ENCODE results near the gene ERMP1.

DNA sequence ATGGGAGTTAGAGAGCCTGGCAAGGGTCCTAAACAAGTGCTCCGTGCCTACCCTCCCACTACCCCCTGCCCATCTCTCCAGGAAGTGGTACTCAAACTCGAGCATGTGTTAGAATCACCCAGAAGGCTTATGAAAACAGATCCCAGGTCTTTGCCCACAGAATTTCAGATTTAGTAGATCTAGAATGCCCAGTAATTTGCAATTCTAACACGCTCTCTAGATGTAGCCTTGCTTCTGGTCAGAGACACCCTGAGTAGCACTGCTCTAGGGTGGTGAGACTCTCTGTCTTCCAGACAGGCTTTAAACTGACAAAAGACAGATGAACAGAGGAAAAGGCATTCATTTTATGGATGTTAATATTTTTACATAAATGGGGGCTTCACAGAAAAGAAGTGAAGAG lies 20.7 kb upstream of the ERMP1 start:
- TF ChIP-seq SMC3 (IDR thresholded peaks at IDR 0.05; ENCODE audit: borderline replicate concordance, low read length) (no peak), TAF1 (IDR thresholded peaks at IDR 0.05; ENCODE audit: borderline replicate concordance, low read depth, low read length) (no peak), HDAC6 (IDR thresholded peaks at IDR 0.05; ENCODE audit: unreplicated experiment) (no peak), CTCF (IDR thresholded peaks at IDR 0.05 in 2 of 3, conservative IDR thresholded peaks at IDR 0.05 in 1 of 3; ENCODE audit: control insufficient read depth in 2 of 3, extremely low read depth in 1 of 3, insufficient read depth in 1 of 3, low read depth in 3 of 3, low read length in 3 of 3) (no peak), ZZZ3 (IDR thresholded peaks at IDR 0.05; ENCODE audit: control insufficient read depth, insufficient read length, low read depth) (no peak), SUZ12 (IDR thresholded peaks at IDR 0.05; ENCODE audit: unreplicated experiment) (no peak), EGR1 (IDR thresholded peaks at IDR 0.05; ENCODE audit: borderline replicate concordance in 1 of 2, low read depth in 2 of 2, low read length in 2 of 2) (no peak), NFIC (IDR thresholded peaks at IDR 0.05; ENCODE audit: low read depth, low read length) (no peak), RAD21 (IDR thresholded peaks at IDR 0.05; ENCODE audit: insufficient read depth, low read depth, low read length) (no peak), RFX5 (IDR thresholded peaks at IDR 0.05; ENCODE audit: low read depth, low read length) (no peak), TARDBP (IDR thresholded peaks at IDR 0.05; ENCODE audit: borderline replicate concordance) (no peak), MAX (IDR thresholded peaks at IDR 0.05; ENCODE audit: low read depth, low read length) (no peak), NR2C1 (IDR thresholded peaks at IDR 0.05) (no peak)

All from GM12878 (cell line).